GM20431 (cell line): ENCODE results near the gene SLC30A5.
"Not testable (repeated sequence)": the region's sequence is repeated elsewhere in the genome, so short reads cannot be mapped to it uniquely, and the experiment has no call there.

Experiments
- in situ Hi-C: fragments of 300-500 bp; cut with MseI, MboI; formaldehyde crosslinking; loops from one replicate; pipeline ENCODE4 v1.15.0; 2020; ENCODE audit warnings: low sequenced_read_pairs; ENCODE audit not compliant: unreplicated experiment

The SLC30A5 gene

DNA sequence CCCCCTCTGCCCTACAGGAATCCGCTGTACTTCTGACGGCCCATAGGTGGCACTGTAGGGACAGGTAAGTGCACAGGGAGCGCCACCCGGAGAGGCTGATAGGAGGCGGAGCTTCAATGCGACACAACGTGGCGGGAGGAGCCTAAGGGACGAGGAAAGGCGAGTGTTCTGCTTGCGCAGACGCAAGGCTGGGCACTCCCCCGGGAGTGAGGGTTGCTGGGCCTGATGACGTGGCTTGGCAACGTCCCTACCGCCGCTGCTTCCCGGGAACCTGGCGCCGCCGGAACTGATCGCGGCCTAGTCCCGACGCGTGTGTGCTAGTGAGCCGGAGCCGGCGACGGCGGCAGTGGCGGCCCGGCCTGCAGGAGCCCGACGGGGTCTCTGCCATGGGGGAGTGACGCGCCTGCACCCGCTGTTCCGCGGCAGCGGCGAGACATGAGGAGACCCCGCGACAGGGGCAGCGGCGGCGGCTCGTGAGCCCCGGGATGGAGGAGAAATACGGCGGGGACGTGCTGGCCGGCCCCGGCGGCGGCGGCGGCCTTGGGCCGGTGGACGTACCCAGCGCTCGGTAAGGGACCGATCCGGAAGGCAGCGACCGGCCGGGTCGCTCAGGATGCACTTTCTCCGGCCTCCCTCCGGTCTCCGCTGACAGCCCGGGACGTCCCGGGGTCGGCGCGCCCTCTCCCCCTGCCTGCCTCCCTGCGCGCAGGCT lies at the start of gene SLC30A5:
Gene SLC30A5, plus strand, starts transcription at position 244 of the 712 bp plus-strand sequence. Its CDS starts 242 bp downstream, at position 486.
- in situ Hi-C loops, result no loop called here

DNA sequence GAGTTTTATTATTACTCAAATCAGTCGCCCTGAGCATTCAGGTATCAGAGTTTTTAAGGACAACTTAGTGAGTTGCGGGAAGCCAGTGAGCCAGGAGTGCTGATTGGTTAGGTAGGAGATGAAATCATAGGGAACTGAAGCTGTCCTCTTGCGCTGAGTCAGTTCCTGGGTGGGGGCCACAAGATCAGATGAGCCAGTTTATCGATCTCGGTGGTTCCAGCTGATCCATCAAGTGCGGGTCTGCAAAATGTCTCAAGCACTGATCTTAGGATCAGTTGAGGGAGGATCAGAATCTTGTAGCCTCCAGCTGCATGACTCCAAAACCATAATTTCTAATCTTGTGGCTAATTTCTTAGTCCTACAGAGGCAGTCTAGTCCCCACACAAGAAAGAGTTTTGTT lies 48.6 kb upstream of the SLC30A5 start:
- in situ Hi-C loops, result not testable (repeated sequence)

DNA sequence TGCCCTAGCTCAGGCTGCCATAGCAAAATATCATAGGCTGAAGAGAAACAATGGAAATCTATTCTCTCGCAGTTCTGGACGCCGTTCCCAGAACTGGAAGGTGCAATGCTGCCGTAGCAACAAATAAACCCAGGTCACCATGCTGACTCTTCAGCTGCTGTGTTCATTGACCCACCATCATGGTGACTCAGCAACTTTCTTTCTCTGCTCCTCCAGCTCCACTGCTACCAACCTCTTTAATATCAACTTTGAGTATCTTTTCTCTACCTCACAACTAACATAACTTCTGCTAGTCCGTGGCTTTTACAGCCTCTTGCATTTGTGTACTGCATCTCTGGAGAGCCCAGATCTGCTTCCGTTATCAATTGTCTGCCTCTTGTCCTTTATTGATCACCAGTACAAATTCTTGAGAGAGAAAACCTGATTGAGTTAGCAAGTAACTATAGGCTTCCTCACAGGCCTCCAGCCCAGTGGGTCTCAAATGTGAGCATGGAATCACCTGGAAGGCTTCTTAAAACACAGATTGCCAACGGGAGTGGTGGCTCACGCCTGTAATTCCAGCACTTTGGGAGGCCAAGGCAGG lies 47.3 kb upstream of the SLC30A5 start:
- in situ Hi-C loops, result no loop called here

DNA sequence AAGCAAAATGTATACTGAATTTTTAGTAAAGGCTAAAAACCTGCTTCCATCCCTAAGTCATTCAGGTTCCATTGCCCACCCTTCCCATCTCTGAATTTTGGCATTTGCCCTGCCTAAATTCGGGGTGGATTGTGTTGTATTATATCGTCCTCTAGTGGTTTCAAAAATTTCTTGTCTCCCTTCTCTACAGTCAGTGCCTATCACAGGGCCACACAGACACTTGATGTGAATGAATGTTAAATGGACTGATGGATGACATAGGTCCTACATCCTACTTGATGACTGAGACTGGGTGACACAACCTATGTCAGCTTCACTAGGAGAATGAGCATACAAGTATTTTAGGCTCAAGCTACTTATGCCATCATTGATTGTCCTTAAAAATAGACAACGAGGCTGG lies 45.6 kb upstream of the SLC30A5 start:
- in situ Hi-C loops, result no loop called here

DNA sequence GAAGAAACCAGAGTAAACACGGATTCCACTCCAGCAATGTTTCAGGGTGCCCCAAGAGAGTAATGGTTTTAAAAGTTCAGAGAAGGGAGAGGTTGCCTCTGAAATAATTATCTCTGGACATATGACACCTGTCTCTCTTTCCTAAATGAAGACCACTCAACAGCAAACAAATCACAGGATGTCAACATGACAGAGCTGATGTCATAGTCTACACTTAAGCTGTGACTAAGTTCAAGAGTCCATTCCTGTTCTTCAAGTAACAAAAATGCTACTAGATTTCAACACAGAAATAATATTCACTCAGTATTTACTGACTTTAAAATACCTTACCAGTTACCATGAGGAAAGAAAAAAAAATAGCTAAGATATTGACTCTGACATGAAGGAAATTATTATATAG lies 44.7 kb upstream of the SLC30A5 start:
- in situ Hi-C loops, result no loop called here

DNA sequence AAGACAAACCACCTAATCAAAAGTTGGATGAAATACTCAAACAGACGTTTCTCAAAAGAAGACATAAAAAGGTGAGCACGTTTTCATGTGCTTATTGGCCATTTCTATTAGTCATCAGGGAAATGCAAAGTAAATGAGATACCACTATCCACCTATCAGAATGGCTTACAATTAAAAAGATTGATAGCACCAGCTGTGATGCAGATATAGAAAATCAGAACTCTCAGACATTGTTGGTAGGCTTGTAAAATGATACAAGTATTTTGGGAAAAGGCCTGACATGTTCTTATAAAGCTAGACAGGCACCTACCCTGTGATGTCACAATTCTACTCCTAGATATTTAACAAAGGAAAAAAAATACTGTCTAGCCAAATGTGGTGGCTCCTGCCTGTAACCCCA lies 44.0 kb upstream of the SLC30A5 start:
- in situ Hi-C loops, result no loop called here

DNA sequence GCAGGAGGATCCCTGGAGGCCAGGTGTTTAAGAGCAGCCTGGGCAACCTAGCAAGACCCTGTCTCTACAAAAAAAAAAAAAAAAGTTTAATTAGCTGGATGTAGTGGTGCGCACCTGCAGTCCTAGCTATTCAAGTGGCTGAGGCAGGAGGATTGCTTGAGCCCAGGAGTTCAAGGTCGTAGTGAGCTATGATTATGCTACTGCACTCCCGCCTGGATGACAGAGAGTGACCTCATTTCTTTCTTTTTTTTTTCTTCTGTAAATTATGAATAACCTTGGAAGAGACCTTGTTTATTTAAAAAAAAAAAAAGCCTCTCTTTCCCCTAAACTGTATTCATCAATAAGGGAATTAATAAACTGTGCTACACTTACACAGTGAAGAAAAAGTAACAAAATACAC lies 43.6 kb upstream of the SLC30A5 start:
- in situ Hi-C loops, result no loop called here

DNA sequence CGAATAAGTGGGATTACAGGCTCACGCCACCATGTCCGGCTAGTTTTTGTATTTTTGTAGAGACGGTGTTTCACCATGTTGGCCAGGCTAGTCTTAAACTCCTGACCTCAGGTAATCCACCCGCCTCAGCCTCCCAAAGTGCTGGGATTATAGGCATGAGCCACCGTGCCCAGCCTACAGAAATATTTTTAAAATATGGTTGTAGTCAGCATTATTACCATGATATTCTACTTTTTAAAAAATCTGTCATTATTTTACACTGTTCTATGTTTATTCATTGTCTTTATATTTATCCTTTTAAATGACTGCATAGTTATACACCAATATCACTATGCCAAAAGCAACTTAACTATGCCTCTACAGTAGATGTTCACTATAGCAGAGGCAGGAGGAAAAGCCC lies 41.6 kb upstream of the SLC30A5 start:
- in situ Hi-C loops, result no loop called here

DNA sequence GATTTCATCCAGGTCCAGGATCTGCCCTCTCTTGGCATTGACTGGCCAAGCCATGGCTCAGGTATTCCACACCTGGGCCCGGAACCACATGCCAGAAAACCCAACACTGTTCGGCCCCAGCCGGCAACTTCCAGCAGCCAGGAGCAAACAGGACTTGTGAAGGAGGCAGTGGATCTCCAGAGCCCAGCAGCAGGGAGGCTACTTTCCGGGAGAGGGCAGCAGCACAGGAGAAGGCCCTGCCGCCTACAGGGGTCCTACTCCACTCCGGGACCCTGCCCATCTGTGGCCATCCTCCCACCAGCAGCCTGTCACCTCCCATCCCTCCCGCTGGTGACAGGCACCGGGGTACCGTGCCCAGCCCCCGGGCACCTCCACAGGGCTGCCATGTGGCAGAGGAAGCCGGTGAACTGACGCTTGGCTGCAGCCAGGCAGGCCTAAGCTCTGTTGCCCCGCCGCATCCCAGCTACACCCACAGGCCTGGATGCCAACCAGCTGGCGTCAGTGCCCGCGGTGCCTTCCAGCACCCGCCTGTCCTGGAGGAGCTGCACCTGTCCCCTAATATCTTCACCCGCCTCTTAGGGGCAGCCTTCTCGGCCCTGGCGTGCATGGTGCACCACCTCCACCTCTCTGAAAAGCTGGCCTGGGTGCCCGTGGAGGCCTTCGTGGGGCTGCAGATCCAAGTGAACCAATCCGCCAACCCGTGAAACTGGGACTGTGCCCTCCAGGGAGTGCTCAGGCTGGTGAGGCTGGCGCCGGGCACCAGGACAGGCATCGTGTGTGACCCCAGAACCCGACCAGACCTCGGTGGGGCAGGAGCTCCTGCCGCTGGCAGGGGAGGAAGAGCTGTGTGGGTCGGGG lies 18.9 kb upstream of the SLC30A5 start:
- in situ Hi-C loops, result no loop called here

DNA sequence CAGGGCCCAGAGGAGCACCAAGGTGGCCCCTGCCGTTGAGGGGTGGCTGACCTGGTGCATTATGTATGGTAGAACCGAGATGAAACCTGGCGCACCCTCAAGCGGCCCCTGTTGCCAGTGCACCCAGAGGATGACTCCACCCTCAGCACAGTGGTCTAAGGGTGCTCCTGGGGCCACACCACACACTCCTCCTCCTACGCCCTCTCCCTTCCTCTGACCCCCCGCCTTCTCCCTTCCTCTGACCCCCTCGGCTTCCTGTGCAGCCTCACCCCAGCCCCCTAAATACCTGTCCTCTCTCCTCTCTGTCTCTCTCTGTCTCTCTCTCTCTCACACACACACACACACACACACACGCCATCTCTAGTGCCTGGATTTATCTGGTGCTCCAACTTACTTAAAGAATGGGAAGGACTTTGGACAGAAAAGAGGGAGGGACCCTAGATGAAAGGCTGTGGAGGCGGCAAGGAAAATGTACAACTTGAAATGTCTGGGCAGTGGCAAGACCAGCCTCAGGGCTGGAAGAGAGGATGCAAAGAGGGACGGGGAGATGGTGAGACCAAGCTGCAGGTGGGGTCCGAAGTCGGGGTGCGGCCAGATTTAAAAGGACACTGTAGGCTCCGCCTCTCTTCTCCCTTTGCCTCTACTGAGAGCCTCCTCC lies 18.2 kb upstream of the SLC30A5 start:
- in situ Hi-C loops, result no loop called here

DNA sequence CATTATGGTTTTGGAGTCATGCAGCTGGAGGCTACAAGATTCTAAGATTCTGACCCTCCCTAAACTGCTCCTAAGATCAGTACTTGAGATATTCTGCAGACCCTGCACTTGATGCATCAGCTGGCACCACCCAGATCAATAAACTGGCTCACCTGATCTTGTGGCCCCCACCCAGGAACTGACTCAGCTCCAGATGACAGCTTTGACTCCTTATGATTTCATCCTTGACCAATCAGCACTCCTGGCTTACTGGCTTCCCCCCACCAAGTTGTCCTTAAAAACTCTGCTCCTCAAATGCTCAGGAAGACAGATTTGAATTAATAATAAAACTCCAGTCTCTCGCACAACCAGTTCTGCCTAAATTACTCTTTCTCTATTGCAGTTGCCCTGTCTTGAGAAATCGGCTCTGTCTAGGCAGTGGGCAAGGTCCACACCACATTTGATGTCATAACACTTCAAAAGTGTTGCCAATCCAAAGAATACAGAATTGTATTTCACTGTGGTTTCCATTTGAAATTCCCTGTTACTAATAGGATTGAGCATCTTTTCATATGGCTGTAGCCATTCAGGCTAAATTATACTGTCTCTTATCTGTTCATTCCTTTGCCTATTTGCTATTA lies 14.8 kb upstream of the SLC30A5 start:
- in situ Hi-C loops, result no loop called here

DNA sequence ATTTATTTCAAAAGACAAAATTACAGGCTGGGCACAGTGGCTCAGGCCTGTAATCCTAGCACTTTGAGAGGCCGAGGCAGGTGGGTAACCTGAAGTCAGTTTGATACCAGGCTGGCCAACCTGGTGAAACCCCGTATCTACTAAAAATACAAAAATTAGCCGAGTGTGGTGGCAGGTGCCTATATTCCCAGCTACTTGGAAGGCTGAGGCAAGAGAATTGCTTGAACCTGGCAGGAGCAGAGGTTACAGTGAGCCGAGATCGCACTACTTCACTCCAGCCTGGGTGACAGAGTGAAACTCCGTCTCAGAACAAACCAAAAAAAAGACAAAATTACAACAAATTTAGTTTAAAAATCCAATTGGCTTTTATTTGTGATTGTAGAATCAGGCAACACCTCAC lies 14.3 kb upstream of the SLC30A5 start:
- in situ Hi-C loops, result no loop called here

DNA sequence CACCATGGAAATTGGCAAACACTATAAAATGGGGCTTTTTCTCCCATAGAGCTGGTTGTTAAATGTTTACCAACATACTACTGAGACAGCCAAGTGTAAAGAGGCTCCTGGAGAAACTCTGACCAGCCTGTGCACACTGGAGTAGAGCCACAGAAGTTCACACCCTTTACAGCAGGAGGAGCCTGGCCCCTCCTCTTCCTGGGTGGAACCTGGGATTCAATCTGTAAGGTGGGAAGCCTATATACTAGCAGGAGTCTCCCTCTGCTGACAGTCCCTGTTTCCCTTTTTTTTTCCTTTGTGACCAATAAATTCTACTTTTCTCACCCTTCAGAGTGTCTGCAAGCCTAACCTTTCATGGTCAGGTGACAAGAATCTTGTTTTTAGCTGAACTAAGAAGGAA lies 10.4 kb upstream of the SLC30A5 start:
- in situ Hi-C loops, result no loop called here

DNA sequence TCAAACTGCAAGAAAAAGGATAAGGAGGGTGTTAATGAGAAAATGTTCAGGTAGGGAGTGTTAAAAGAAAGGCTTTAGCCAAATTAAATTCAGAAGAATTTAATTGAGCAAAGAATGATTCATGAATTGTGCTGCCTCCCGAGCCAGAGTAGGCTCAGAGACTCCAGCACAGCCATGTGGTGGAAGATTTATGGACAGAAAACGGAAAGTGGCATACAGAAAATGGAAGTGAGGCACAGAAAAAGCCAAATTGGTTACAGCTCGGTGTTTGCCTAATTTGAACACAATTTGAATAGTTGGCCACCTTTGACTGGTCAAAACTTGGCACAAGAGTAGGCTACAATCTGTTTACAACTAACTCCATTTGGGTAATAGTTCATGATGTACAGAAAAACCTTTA lies 9.6 kb upstream of the SLC30A5 start:
- in situ Hi-C loops, result no loop called here

DNA sequence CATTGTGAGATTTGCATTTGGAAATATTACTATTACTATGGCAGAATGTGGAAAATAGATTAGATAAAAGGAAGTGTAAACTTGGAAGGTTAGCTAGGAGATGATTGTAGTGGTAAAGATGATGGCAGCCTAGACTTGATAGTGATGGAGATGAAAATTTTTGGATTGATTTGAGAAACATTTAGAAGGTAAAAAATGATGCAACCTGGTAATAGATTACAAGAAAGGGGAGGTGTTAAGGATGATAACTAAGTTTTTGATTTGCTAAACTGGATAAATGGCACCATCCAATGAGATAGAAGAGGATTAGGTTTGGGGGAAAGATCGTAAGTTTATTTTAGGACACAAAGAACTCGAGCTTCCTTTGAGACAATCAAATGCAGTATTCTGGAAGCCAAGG lies 8.9 kb upstream of the SLC30A5 start:
- in situ Hi-C loops, result no loop called here

DNA sequence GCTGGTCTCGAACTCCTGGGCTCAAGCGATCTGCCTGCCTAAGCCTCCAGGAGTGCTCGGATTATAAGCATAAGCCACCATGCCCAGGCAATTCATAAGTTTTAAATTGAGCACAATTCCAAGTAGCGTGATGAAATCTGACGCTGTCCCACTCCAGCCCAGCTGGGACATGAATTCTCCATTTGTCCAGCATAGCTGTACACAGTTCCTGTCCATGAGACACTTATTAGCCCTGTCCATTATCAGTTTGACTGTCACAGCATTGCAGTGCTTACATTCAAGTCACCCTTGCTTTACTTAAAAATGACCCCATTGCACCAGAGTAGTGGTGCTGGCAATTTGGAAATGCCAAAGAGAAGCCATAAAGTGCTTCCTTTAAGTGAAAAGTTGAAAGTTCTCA lies 7.6 kb upstream of the SLC30A5 start:
- in situ Hi-C loops, result no loop called here

DNA sequence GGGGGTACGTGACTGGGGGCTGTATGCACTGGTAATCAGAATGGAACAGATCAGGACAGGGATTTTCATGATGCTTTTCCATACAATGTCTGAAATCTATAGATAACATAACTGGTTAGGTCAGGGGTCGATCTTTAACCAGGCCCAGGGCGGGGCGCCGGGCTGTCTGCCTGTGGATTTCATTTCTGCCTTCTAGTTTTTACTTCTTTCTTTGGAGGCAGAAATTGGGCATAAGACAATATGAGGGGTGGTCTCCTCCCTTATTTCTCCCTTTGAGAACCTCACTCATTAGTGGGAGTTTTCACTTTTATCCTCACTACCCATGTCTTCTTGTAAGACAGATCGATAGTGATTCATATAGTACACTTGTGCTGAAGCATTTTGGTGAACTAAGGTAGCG lies 5.8 kb upstream of the SLC30A5 start:
- in situ Hi-C loops, result not testable (repeated sequence)

DNA sequence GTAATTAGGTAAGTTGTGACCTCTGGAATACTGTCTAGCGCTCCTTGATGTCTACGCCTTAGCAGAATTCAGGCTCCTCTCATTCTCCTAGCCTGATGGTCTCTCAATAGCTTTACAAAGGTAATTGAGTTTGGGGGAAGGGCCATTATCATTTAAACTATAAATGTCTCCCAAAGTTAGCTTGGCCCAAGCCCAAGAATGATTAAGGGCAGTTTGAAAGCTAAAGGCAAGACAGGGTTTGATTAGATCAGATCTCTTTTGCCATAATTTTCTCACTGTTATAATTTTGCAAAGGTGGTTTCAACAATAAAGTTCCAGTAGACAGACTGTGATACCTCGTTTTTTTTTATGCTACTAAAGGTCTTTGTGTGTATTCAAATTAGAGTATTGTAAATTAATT lies 3.7 kb upstream of the SLC30A5 start:
- in situ Hi-C loops, result no loop called here

DNA sequence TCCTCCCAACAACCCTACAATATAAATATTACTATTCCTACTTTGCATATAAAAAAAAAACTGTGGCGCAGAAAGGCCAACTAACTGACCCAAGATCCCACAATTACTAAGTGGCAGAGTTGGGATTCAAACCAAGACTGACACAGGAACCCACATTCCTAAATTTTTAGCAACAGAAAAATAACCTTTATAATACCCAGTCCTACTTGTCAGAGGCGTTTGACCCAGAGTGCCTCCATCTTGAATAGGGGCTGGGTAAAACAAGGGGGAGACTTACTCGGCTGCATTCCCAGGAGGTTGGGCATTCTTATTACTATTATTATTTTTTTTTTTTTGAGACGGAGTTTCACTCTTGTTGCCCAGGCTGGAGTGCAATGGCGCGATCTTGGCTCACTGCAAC lies 2.0 kb upstream of the SLC30A5 start:
- in situ Hi-C loops, result no loop called here

DNA sequence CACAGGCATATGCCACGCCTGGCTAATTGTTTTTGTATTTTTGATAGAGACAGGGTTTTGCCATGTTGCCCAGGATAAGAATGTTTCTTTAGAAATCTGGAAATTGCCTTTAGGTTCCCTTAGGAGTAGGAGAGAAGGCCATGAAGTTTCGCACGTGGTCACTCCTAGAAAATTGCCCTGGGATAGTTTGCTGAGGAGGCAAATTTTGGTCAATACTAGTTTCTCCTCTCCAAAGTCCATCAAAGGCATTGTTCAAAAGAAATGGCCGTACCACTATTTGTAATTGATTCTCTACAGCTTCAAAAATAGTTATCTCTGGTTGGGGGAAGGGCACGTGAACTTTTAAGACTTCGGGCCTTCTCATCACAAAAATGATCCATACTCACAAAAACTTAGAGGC lies 845 bp upstream of the SLC30A5 start:
- in situ Hi-C loops, result no loop called here
